Stomach (tissue), 9 donors: Measurements from ENCODE around the gene COL4A1. TPM values are rescaled to one million over a fixed set of nuclear protein-coding genes. Genes with fewer than 3 reads are reported as not detected.
A peak's percentile ranks its signal among the peaks of the same experiment; 100 is the strongest.

Experiments used
- DNase-seq, 2 donors: peaks; one replicate each; pipeline versions ENCODE4 v3.0.0 to v3.0.0-alpha.2; 2013 to 2019
- H3K27ac ChIP-seq, 5 donors: fragments of 200-600 bp in 4 of 5; sonication (generic) in 4 of 5; one replicate each; pipeline ENCODE4 v1.5.1; 2013 to 2019; ENCODE audit warnings: mild to moderate bottlenecking in 1 of 5, moderate library complexity in 1 of 5
- H3K27me3 ChIP-seq, 3 donors: fragments of 200-600 bp; sonication (generic); one replicate each; pipeline ENCODE4 v1.5.1; 2017 to 2019; ENCODE audit warnings: mixed run types in 1 of 3
- H3K36me3 ChIP-seq, 4 donors: fragments of 200-600 bp; sonication (generic); 1 replicate in 3 of 4; 2 replicates in 1 of 4; pipeline ENCODE4 v1.5.1; 2016 to 2019
- H3K4me1 ChIP-seq, 4 donors: fragments of 200-600 bp; sonication (generic); one replicate each; pipeline ENCODE4 v1.5.1; 2016 to 2019
- H3K4me3 ChIP-seq, 4 donors: fragments of 200-600 bp; sonication (generic) in 3 of 4; one replicate each; pipeline ENCODE4 v1.5.1; 2016 to 2019; ENCODE audit warnings: mild to moderate bottlenecking in 1 of 4
- H3K9me3 ChIP-seq, 4 donors: fragments of 200-600 bp; sonication (generic); one replicate each; pipeline ENCODE4 v1.5.1; 2016 to 2019
- EP300 ChIP-seq: sonication (generic); formaldehyde crosslinking; IDR thresholded peaks from one replicate; pipeline ENCODE4 v1.6.1; 2017; ENCODE audit warnings: antibody characterized with exemption
- POLR2A ChIP-seq, 4 donors: fragments of 450-650 bp; IDR thresholded peaks; one replicate each; pipeline ENCODE4 v1.6.1; 2016; ENCODE audit warnings: antibody characterized with exemption in 4 of 4, control low read depth in 2 of 4, mild to moderate bottlenecking in 1 of 4, moderate library complexity in 1 of 4
- POLR2AphosphoS5 ChIP-seq, 3 donors: sonication (generic); formaldehyde crosslinking; IDR thresholded peaks; one replicate each; pipeline ENCODE4 v1.6.1; 2016; ENCODE audit warnings: antibody characterized with exemption in 3 of 3
- WGBS, 5 donors: extraction: QIAGEN DNeasy Blood & Tissue Kit in 3 of 5; methylation state at CpG; one replicate each; pipeline versions ENCODE4 v1.1.5 to v1.1.7; 2013 to 2018; 5-methylcytosine and 5-hydroxymethylcytosine counted together
- intact Hi-C: fragments of 100-400 bp; cut with DNase I; formaldehyde crosslinking; loops from one replicate; pipeline ENCODE4 v1.15.1; 2023; ENCODE audit warnings: low total_unique reads
- polyA plus RNA-seq, 3 donors: library from polyadenylated mRNA; stranded (reverse); fragments of 200-250 nt; gene quantifications; one replicate each; pipeline ENCODE4 v1.2.3, GENCODE V29; 2013
- total RNA-seq, 5 donors: library from RNA; depleted of rRNA; stranded (reverse); fragments of >200 nt; gene quantifications; one replicate each; pipeline versions ENCODE4 v1.1.0 to v1.2.3, GENCODE V29; 2014 to 2016
- TF ChIP-seq, protein P1 (sequence below), 7 experiments: fragments of 450-650 bp in 4 of 7; fragments of 200-600 bp in 3 of 7; sonication (generic) in 3 of 7; IDR thresholded peaks; one replicate each; pipeline ENCODE4 v1.5.1; 2016 to 2019; ENCODE audit warnings: antibody characterized with exemption in 7 of 7, control low read depth in 2 of 7, mild to moderate bottlenecking in 1 of 7
- donor health status: healthy with polysubstance abuse.
- donor health status: Bipolar disorder and iron deficiency.
- donor health status: healthy.

Gene COL4A1
- total and polyA plus RNA-seq, 8 donors = 18.8 to 798 (median 133) TPM

DNA sequence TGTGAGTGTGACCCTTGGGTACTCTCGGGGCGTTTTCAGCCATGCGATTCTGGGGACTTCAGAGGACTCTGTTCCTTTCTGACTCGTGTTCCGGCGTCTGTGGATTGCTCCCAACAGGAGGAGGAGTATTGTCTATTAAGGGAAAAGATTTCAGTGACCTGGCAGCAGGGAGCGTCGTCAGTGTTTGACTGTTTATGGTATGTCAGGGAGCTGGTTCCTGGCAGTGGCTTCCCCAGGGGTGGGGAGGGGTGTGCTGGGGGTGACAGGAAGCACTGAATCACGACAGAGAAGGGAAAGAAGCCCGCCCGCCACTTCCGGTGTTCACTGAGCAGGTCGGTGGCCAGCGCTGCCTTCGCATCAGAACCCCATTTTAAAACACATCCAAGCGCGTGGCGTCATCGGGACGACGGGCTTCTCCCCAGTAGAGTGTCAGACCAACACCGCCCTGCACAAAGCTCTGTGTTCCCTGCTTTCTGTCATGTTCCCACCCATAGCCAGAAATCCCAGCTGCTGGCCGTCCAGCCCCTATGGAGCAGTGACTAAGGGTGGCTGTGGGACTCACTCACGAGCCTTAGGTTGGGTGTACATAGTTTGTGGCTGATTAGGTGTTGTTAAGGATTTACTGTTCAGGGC, 34.0 kb upstream of the COL4A1 start:
- TF ChIP-seq EP300 = peak; percentile 80
- TF ChIP-seq, protein P1, sequence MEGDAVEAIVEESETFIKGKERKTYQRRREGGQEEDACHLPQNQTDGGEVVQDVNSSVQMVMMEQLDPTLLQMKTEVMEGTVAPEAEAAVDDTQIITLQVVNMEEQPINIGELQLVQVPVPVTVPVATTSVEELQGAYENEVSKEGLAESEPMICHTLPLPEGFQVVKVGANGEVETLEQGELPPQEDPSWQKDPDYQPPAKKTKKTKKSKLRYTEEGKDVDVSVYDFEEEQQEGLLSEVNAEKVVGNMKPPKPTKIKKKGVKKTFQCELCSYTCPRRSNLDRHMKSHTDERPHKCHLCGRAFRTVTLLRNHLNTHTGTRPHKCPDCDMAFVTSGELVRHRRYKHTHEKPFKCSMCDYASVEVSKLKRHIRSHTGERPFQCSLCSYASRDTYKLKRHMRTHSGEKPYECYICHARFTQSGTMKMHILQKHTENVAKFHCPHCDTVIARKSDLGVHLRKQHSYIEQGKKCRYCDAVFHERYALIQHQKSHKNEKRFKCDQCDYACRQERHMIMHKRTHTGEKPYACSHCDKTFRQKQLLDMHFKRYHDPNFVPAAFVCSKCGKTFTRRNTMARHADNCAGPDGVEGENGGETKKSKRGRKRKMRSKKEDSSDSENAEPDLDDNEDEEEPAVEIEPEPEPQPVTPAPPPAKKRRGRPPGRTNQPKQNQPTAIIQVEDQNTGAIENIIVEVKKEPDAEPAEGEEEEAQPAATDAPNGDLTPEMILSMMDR (IDR thresholded peaks at IDR 0.05) = no peak
- peak; percentile 70 to 84 (median 80) for TF ChIP-seq POLR2AphosphoS5 (IDR thresholded peaks at IDR 0.05)
- TF ChIP-seq POLR2A (IDR thresholded peaks at IDR 0.05) = peak in 1 of 4 donors; percentile 7
- Histone ChIP-seq H3K4me1 (peaks cover 7 to 86% (median 52%) of the 10 kb centered on the region in 4 donors), H3K27ac (peak overlapping the region; percentile 72 to 92 (median 88)), H3K27me3 (no peaks in the 10 kb centered on the region), H3K9me3 (no peaks in the 10 kb centered on the region), H3K4me3 (peak overlapping the region in 2 of 4 donors; percentile 8 to 16), H3K36me3 (no peaks in the 10 kb centered on the region)
- intact Hi-C loops = no loop called here
- 38 to 53% (median 42%) methylated on average over 24 of the region's 24 CpGs for WGBS, 5 donors
- peak; percentile 59 to 83 for DNase-seq

GRCh38 chr13:110339975-110340550, 33.1 kb upstream of the COL4A1 start:
- Histone ChIP-seq H3K9me3 (no peaks in the 10 kb centered on the region), H3K4me3 (peak overlapping the region in 2 of 4 donors; percentile 8 to 16), H3K4me1 (peaks cover 7 to 95% (median 52%) of the 10 kb centered on the region in 4 donors), H3K36me3 (no peaks in the 10 kb centered on the region), H3K27ac (peak overlapping the region; percentile 72 to 92 (median 88)), H3K27me3 (no peaks in the 10 kb centered on the region)
- TF ChIP-seq POLR2AphosphoS5 (IDR thresholded peaks at IDR 0.05) (no peak), EP300 (no peak), POLR2A (IDR thresholded peaks at IDR 0.05) (no peak)
- TF ChIP-seq, protein P1 (IDR thresholded peaks at IDR 0.05) = no peak
- WGBS, 5 donors = 77 to 86% (median 78%) methylated on average over 9 of the region's 9 CpGs
- intact Hi-C loops = no loop called here
- DNase-seq = no peak

GRCh38 chr13:110339263-110339662, 32.3 kb upstream of the COL4A1 start:
- Histone ChIP-seq H3K27me3 (no peaks in the 10 kb centered on the region), H3K4me1 (peaks cover 7 to 99% (median 53%) of the 10 kb centered on the region in 4 donors), H3K4me3 (no peak overlapping the region), H3K9me3 (no peaks in the 10 kb centered on the region), H3K27ac (peak overlapping the region in 4 of 5 donors; percentile 85 to 92 (median 89)), H3K36me3 (no peaks in the 10 kb centered on the region)
- TF ChIP-seq POLR2AphosphoS5 (IDR thresholded peaks at IDR 0.05) (no peak), EP300 (no peak), POLR2A (IDR thresholded peaks at IDR 0.05) (no peak)
- TF ChIP-seq, protein P1 (IDR thresholded peaks at IDR 0.05) = no peak
- WGBS, 5 donors = 60 to 80% (median 70%) methylated on average over 6 of the region's 6 CpGs
- no peak for DNase-seq
- intact Hi-C loops = no loop called here

DNA sequence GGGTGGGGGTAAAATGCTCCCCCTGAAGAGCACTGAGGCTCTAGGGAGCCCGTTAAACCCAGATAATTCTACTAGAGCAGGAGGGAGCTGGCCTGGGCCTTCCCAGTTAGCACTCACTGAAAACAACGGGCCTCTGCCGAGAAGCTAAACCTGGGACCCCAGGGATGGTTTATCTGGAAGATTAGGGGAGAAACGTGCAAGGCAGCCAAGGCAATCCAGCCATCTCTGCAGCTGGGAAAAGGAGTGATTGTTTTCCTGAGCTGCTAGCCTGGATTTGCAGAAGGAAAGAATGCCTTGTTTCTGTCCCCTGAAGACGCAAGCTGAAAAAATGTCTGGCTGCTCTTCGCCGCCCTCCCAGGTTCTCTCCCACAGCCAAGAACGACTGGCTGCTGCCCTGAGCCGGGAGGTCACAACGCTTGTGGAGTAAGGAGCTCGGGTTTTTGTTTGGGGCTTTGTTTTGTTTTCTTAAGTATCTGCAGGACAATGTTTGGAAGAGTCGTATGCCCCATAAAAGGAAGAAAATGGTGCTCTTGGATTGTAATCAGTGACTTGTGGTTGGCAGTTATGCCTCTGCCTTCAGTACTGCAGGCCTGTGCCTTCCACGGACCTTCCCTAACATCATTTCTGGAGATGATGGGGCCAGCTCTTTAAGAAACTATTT, 31.6 kb upstream of the COL4A1 start:
- Histone ChIP-seq H3K27me3 (no peaks in the 10 kb centered on the region), H3K4me3 (no peak overlapping the region), H3K4me1 (peaks cover 7 to 99% (median 55%) of the 10 kb centered on the region in 4 donors), H3K36me3 (no peaks in the 10 kb centered on the region), H3K27ac (peak overlapping the region; percentile 34 to 92 (median 88)), H3K9me3 (no peaks in the 10 kb centered on the region)
- 41 to 50% (median 46%) methylated on average over 13 of the region's 13 CpGs for WGBS, 5 donors
- TF ChIP-seq, protein P1 (IDR thresholded peaks at IDR 0.05) = no peak
- TF ChIP-seq POLR2A (IDR thresholded peaks at IDR 0.05) (no peak), POLR2AphosphoS5 (IDR thresholded peaks at IDR 0.05) (peak in 2 of 3 donors; percentile 27 to 56), EP300 (peak; percentile 62)
- DNase-seq = peak in 1 of 2 donors; percentile 77
- intact Hi-C loops = no loop called here
